Cardiac muscle cell (in vitro differentiated cells and primary cell): ENCODE results near the gene PKP3. TPM values are rescaled to one million over a fixed set of nuclear protein-coding genes. Genes with fewer than 3 reads are reported as not detected.

Experiments used
- DNase-seq, 2 donors: peaks; one replicate each; pipeline versions ENCODE4 v3.0.0 to v3.0.0-alpha.2; 2010 to 2017; ENCODE audit warnings: low read depth in 1 of 2, low spot score in 1 of 2
- H3K27ac ChIP-seq: fragments of 200-600 bp; sonication (generic); 2 replicates; pipeline ENCODE4 v1.5.1; 2016
- H3K27me3 ChIP-seq: fragments of 200-600 bp; sonication (generic); 2 replicates; pipeline ENCODE4 v1.6.0; 2016; ENCODE audit warnings: control low read depth
- H3K36me3 ChIP-seq: fragments of 200-600 bp; sonication (generic); 2 replicates; pipeline ENCODE4 v1.5.1; 2016; ENCODE audit warnings: control low read depth
- H3K4me1 ChIP-seq: fragments of 200-600 bp; sonication (generic); 2 replicates; pipeline ENCODE4 v1.8.1; 2017; ENCODE audit warnings: low read depth, mild to moderate bottlenecking, mixed run types
- H3K4me3 ChIP-seq: fragments of 200-600 bp; sonication (generic); 2 replicates; pipeline ENCODE4 v1.5.1; 2016; ENCODE audit warnings: mild to moderate bottlenecking
- H3K9me3 ChIP-seq: fragments of 200-600 bp; sonication (generic); 2 replicates; pipeline ENCODE4 v1.5.1; 2017; ENCODE audit warnings: low read depth, mild to moderate bottlenecking, control low read depth
- polyA plus RNA-seq: library from polyadenylated mRNA; unstranded; fragments of >200 nt; fragmentation: Nextera tagmentation; extraction: Ambion mirVana; gene quantifications from 2 replicates; pipeline ENCODE4 v1.2.1, GENCODE V29; 2016
- total RNA-seq: library from RNA; depleted of rRNA; stranded (reverse); fragments of >200 nt; gene quantifications from 2 replicates; pipeline ENCODE4 v1.2.3, GENCODE V29; 2016
- TF ChIP-seq, protein P1 (sequence below): IDR thresholded peaks from 2 replicates; pipeline ENCODE4 v1.5.1; 2012; ENCODE audit warnings: low read depth, mild to moderate bottlenecking, low read length

Gene PKP3
- total and polyA plus RNA-seq, 2 experiments from 2014 or later = 0.09 to 0.57 TPM

DNA sequence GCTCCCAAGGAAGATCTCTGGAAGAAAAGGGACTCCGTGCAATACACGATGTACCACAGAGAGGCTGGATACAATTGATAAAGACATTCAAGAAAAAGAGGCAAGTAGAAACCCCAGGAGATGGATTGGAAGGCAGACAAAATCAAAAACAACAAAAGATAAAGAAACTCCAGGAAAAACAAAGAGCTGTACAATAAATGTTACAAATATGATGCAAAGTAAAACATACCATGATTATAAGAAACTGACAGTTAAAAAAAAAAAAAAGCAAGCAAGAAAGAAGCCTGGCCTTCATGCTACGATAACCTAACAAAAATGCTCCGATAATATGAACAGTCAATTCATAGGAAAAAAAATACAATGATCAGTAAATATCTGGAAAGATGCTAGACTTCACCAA lies 31.3 kb downstream of the PKP3 start:
- H3K9me3 ChIP-seq = no peaks in the 10 kb centered on the region
- DNase-seq = no peak
- no peak overlapping the region for H3K27ac ChIP-seq
- no peak overlapping the region for H3K4me3 ChIP-seq
- TF ChIP-seq, protein P1, sequence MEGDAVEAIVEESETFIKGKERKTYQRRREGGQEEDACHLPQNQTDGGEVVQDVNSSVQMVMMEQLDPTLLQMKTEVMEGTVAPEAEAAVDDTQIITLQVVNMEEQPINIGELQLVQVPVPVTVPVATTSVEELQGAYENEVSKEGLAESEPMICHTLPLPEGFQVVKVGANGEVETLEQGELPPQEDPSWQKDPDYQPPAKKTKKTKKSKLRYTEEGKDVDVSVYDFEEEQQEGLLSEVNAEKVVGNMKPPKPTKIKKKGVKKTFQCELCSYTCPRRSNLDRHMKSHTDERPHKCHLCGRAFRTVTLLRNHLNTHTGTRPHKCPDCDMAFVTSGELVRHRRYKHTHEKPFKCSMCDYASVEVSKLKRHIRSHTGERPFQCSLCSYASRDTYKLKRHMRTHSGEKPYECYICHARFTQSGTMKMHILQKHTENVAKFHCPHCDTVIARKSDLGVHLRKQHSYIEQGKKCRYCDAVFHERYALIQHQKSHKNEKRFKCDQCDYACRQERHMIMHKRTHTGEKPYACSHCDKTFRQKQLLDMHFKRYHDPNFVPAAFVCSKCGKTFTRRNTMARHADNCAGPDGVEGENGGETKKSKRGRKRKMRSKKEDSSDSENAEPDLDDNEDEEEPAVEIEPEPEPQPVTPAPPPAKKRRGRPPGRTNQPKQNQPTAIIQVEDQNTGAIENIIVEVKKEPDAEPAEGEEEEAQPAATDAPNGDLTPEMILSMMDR = no peak
- H3K36me3 ChIP-seq = no peaks in the 10 kb centered on the region
- no peaks in the 10 kb centered on the region for H3K4me1 ChIP-seq
- no peaks in the 10 kb centered on the region for H3K27me3 ChIP-seq

DNA sequence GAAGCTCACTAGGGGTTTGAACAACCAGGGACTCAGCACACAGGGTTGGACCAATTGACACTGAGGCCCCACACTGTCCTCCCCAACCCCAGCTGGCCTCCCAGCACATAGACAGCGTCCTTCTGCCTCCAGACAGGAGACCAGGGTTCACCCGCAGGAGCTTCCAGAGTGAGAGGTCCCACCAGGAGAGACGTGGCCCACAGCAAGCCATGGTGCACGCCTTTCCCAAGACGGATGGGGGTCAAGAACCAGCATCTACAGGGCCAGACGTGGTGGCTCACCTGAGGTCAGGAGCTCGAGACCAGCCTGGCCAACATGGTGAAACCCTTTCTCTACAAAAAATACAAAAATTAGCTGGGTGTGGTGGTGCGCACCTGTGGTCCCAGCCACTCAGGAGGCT lies 32.8 kb downstream of the PKP3 start:
- Histone ChIP-seq H3K4me1 (no peaks in the 10 kb centered on the region), H3K4me3 (no peak overlapping the region), H3K27ac (no peak overlapping the region), H3K36me3 (no peaks in the 10 kb centered on the region), H3K27me3 (no peaks in the 10 kb centered on the region), H3K9me3 (no peaks in the 10 kb centered on the region)
- TF ChIP-seq, protein P1 = no peak
- DNase-seq = no peak

DNA sequence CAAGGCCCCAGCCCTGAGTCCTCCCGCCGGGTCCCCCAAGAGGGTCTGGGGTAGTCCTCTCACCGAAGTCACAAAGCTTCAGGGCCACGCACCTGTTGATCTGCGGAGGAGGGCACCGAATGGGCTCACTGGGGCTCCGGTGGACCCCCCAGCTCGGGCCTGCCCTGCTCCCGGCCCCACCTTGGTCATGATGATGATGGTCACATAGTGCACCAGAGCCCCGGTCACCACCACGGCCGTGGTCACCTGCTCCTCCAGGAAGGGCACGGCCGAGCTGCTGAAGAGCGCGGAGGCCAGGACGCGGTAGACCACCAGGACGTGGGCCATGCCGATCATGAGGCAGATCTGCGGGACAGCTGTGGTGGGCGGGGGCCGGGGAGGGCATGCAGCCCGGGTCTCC lies 34.3 kb downstream of the PKP3 start:
- no peaks in the 10 kb centered on the region for H3K9me3 ChIP-seq
- no peak for DNase-seq
- no peaks in the 10 kb centered on the region for H3K27me3 ChIP-seq
- no peaks in the 10 kb centered on the region for H3K36me3 ChIP-seq
- H3K4me3 ChIP-seq = no peak overlapping the region
- TF ChIP-seq, protein P1 = no peak
- no peaks in the 10 kb centered on the region for H3K4me1 ChIP-seq
- no peak overlapping the region for H3K27ac ChIP-seq

DNA sequence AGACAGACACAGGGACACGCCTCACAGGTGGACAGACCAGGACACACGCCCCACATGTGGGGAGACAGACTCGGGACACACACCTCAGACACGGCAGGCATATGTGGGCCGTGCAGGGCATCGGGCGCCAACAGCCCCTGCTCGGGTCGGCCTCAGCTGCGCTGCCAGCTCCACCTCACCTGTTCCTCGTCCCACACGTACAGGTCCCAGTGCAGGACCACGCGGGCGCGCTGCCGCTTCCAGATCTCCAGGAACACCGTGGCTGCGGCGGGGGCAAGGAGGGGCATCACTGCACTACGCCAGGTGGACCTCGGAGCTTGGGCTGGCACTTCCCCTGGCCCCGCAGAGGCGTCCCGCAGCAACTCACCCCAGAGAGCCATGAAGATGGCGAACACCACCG lies 35.4 kb downstream of the PKP3 start:
- Histone ChIP-seq H3K36me3 (no peaks in the 10 kb centered on the region), H3K27ac (no peak overlapping the region), H3K4me3 (no peak overlapping the region), H3K27me3 (no peaks in the 10 kb centered on the region), H3K9me3 (no peaks in the 10 kb centered on the region), H3K4me1 (no peaks in the 10 kb centered on the region)
- TF ChIP-seq, protein P1 = no peak
- no peak for DNase-seq

- no peak for DNase-seq
- H3K36me3 ChIP-seq = no peaks in the 10 kb centered on the region
- H3K9me3 ChIP-seq = no peaks in the 10 kb centered on the region
- H3K4me1 ChIP-seq = no peaks in the 10 kb centered on the region
- no peaks in the 10 kb centered on the region for H3K27me3 ChIP-seq
- no peak overlapping the region for H3K27ac ChIP-seq
- TF ChIP-seq, protein P1 = no peak
- no peak overlapping the region for H3K4me3 ChIP-seq
These were observed 36.0 kb downstream of the PKP3 start for GRCh38 chr11:429931-430456.

GRCh38 chr11:431921-432320 lies 37.9 kb downstream of the PKP3 start:
- H3K9me3 ChIP-seq = no peaks in the 10 kb centered on the region
- H3K36me3 ChIP-seq = no peaks in the 10 kb centered on the region
- no peak overlapping the region for H3K27ac ChIP-seq
- H3K27me3 ChIP-seq = no peaks in the 10 kb centered on the region
- TF ChIP-seq, protein P1 = no peak
- H3K4me3 ChIP-seq = no peak overlapping the region
- no peak for DNase-seq
- H3K4me1 ChIP-seq = no peaks in the 10 kb centered on the region
